HCT116 (cell line): ENCODE results near the gene PLD2.

Source experiments
- CEBPB ChIP-seq: IDR thresholded peaks from 2 replicates; pipeline ENCODE4 v1.6.1; 2012; ENCODE audit warnings: low read depth
- CTCF ChIP-seq, 3 experiments: fragments of 200-600 bp in 1 of 3; sonication (generic) in 1 of 3; IDR thresholded peaks in 2 of 3; conservative IDR thresholded peaks in 1 of 3; 2 replicates each; pipeline ENCODE4 v1.5.1; 2012 to 2017; ENCODE audit warnings: low read depth in 2 of 3, low read length in 2 of 3, antibody characterized with exemption in 1 of 3, borderline replicate concordance in 1 of 3, control low read depth in 1 of 3, mild to moderate bottlenecking in 1 of 3, mixed read lengths in 1 of 3, mixed run types in 1 of 3, moderate library complexity in 1 of 3; ENCODE audit not compliant: insufficient read depth in 1 of 3
- EZH2 ChIP-seq: fragments of 200-600 bp; sonication (generic); IDR thresholded peaks from 2 replicates; pipeline ENCODE4 v1.6.1; 2017; ENCODE audit warnings: antibody characterized with exemption, mixed run types
- FOSL1 ChIP-seq: IDR thresholded peaks from 2 replicates; pipeline ENCODE4 v1.6.1; 2012; ENCODE audit warnings: low read depth
- JUND ChIP-seq: IDR thresholded peaks from 2 replicates; pipeline ENCODE4 v1.6.1; 2012
- POLR2A ChIP-seq: IDR thresholded peaks from 2 replicates; pipeline ENCODE4 v1.7.0; 2011; ENCODE audit warnings: borderline replicate concordance; ENCODE audit not compliant: insufficient read depth, insufficient read length; ENCODE audit errors: extremely low read depth
- POLR2AphosphoS5 ChIP-seq: IDR thresholded peaks from 2 replicates; pipeline ENCODE4 v1.6.1; 2011; ENCODE audit warnings: mild to moderate bottlenecking, low read depth, low read length, moderate library complexity
- RAD21 ChIP-seq: IDR thresholded peaks from 2 replicates; pipeline ENCODE4 v1.6.1; 2012; ENCODE audit warnings: low read depth, mild to moderate bottlenecking
- SIN3A ChIP-seq: IDR thresholded peaks from 2 replicates; pipeline ENCODE4 v1.6.1; 2012; ENCODE audit warnings: low read depth
- YY1 ChIP-seq: IDR thresholded peaks from 2 replicates; pipeline ENCODE4 v1.6.1; 2011; ENCODE audit warnings: low read length, low read depth, moderate library complexity, mild to moderate bottlenecking; ENCODE audit not compliant: insufficient replicate concordance; ENCODE audit errors: extremely low read depth

DNA sequence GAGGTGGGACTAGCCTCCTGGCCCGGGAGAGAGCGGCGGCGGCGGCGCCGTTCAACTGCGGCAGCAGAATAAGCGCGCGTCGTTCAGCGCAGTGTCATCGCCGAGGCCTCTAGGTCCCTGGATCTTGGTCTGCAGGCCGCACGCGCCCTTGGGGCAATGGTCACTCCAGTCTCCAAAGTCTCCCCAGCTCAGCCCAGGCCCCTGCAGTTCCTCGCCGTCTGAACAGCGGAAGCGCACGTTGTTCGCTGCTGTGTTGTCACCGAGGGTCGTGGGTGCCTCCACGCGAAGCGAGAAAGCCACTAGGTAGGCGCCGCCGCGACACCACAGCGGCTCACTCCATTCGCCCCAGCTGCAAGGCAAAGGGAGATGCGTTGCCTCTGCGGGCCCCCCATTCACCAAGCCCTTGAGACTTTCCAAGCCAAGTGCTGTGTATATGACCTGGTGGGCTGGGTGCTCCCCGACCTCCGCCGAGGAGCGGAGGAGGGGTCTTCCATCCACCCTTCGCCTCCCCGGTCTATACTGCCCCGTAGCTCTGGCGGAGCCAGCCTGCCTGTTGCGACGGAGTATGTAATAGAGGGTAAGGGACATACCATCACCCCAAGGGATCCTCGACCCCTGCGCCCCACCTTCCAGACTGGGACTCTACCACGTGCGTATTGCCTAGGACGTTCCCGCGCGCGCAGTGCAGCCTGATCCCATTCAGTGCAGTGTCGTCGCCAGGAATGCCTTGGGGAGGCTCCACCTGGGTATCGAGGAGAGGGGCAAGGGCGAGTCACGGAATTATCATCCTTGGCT, 21.4 kb upstream of the PLD2 start:
- no peak for TF ChIP-seq RAD21
- TF ChIP-seq EZH2, result no peak
- no peak for TF ChIP-seq CTCF (IDR thresholded peaks at IDR 0.05 in 2 of 3, conservative IDR thresholded peaks at IDR 0.05 in 1 of 3; ENCODE audit: borderline replicate concordance in 1 of 3, insufficient read depth in 1 of 3, low read depth in 2 of 3, low read length in 2 of 3)
- no peak for TF ChIP-seq JUND
- TF ChIP-seq SIN3A, result no peak
- TF ChIP-seq FOSL1, result no peak
- no peak for TF ChIP-seq CEBPB
- no peak for TF ChIP-seq POLR2AphosphoS5
- TF ChIP-seq YY1, result no peak
- no peak for TF ChIP-seq POLR2A
